K562 (cell line): ENCODE results near the gene ALCAM. TPM values are rescaled to one million over a fixed set of nuclear protein-coding genes. Genes with fewer than 3 reads are reported as not detected.
A peak's percentile ranks its signal among the peaks of the same experiment; 100 is the strongest.

Experiments
- ARID1B ChIP-seq: fragments of 450-650 bp; IDR thresholded peaks from 2 replicates; pipeline ENCODE4 v1.6.1; 2016; ENCODE audit warnings: antibody characterized with exemption, mild to moderate bottlenecking, inconsistent platforms
- ARNT ChIP-seq, 2 experiments: fragments of 450-650 bp; IDR thresholded peaks; 2 replicates each; pipeline ENCODE4 v1.6.1; 2016; ENCODE audit warnings: mild to moderate bottlenecking in 1 of 2
- BMI1 ChIP-seq: fragments of 150-350 bp; IDR thresholded peaks from 2 replicates; pipeline ENCODE4 v1.6.1; 2014; ENCODE audit warnings: low read length
- CBFA2T2 ChIP-seq: fragments of 450-650 bp; conservative IDR thresholded peaks from 2 replicates; pipeline ENCODE4 v1.6.1; 2017; ENCODE audit warnings: mild to moderate bottlenecking
- CEBPG ChIP-seq, 3 experiments: fragments of 200-800 bp in 1 of 3; sonication (Bioruptor generic) in 1 of 3; sonication (generic) in 1 of 3; formaldehyde crosslinking in 1 of 3; IDR thresholded peaks in 2 of 3; conservative IDR thresholded peaks in 1 of 3; 2 replicates each; pipeline versions ENCODE4 v1.6.1 to v1.8.0; 2016 to 2022; ENCODE audit warnings: missing compliant biosample characterization in 2 of 3, missing genetic modification characterization in 2 of 3, mild to moderate bottlenecking in 1 of 3, missing genetic modification reagents in 1 of 3
- ELF4 ChIP-seq: fragments of 450-650 bp; formaldehyde crosslinking; IDR thresholded peaks from 2 replicates; pipeline ENCODE4 v1.4.0; 2022; ENCODE audit warnings: missing genetic modification characterization
- ESRRA ChIP-seq: fragments of 450-650 bp; IDR thresholded peaks from 2 replicates; pipeline ENCODE4 v1.6.1; 2014; ENCODE audit warnings: low read depth, mild to moderate bottlenecking, moderate library complexity, borderline replicate concordance
- FOSL1 ChIP-seq: fragments of 200-800 bp; sonication (Bioruptor generic); conservative IDR thresholded peaks from 2 replicates; pipeline ENCODE4 v1.6.1; 2016; ENCODE audit warnings: missing genetic modification characterization, missing compliant biosample characterization
- FOXK2 ChIP-seq, 2 experiments: fragments of 450-650 bp; IDR thresholded peaks in 1 of 2; conservative IDR thresholded peaks in 1 of 2; 2 replicates each; pipeline ENCODE4 v1.6.1; 2016; ENCODE audit warnings: low read depth in 2 of 2, mild to moderate bottlenecking in 1 of 2
- GABPA ChIP-seq: fragments of 200-800 bp; sonication (Bioruptor generic); conservative IDR thresholded peaks from 2 replicates; pipeline ENCODE4 v1.6.1; 2016; ENCODE audit warnings: low read depth, missing genetic modification characterization, missing compliant biosample characterization
- HDAC1 ChIP-seq, 2 experiments: fragments of 450-650 bp; IDR thresholded peaks; 2 replicates each; pipeline ENCODE4 v1.6.1; 2016 to 2017; ENCODE audit warnings: inconsistent platforms in 1 of 2, mild to moderate bottlenecking in 1 of 2, moderate library complexity in 1 of 2
- HDAC2 ChIP-seq: fragments of 450-650 bp; IDR thresholded peaks from 2 replicates; pipeline ENCODE4 v1.6.1; 2016; ENCODE audit warnings: mild to moderate bottlenecking
- KDM1A ChIP-seq, 2 experiments: fragments of 450-650 bp; IDR thresholded peaks; 2 replicates each; pipeline ENCODE4 v1.6.1; 2016; ENCODE audit warnings: mild to moderate bottlenecking in 2 of 2
- MAFK ChIP-seq: IDR thresholded peaks from 2 replicates; pipeline ENCODE4 v1.6.1; 2011; ENCODE audit warnings: low read length, improper control_type of control experiment
- MEF2D ChIP-seq: conservative IDR thresholded peaks from 2 replicates; pipeline ENCODE4 v1.6.1; 2016; ENCODE audit warnings: low read depth, missing genetic modification characterization, missing compliant biosample characterization
- MIER1 ChIP-seq: fragments of 450-650 bp; IDR thresholded peaks from 2 replicates; pipeline ENCODE4 v1.6.1; 2016; ENCODE audit warnings: antibody characterized with exemption, mild to moderate bottlenecking, low read depth
- MTA1 ChIP-seq: fragments of 450-650 bp; IDR thresholded peaks from 2 replicates; pipeline ENCODE4 v1.6.1; 2017; ENCODE audit warnings: borderline replicate concordance
- MYNN ChIP-seq, 2 experiments: sonication (generic); formaldehyde crosslinking in 1 of 2; IDR thresholded peaks; 2 replicates each; pipeline versions ENCODE4 v1.5.0 to v1.6.1; 2016 to 2020; ENCODE audit warnings: antibody characterized with exemption in 1 of 2, missing genetic modification reagents in 1 of 2
- NCOR1 ChIP-seq: fragments of 450-650 bp; IDR thresholded peaks from 2 replicates; pipeline ENCODE4 v1.6.1; 2016; ENCODE audit warnings: mild to moderate bottlenecking, moderate library complexity
- NR2C1 ChIP-seq, 2 experiments: fragments of 450-650 bp; IDR thresholded peaks; 2 replicates each; pipeline ENCODE4 v1.6.1; 2017; ENCODE audit warnings: mild to moderate bottlenecking in 2 of 2, antibody characterized with exemption in 1 of 2, inconsistent platforms in 1 of 2, missing compliant biosample characterization in 1 of 2, missing genetic modification characterization in 1 of 2
- PML ChIP-seq: IDR thresholded peaks from 2 replicates; pipeline ENCODE4 v1.6.1; 2012; ENCODE audit warnings: low read length, inconsistent platforms
- SMARCA4 ChIP-seq: fragments of 450-650 bp; IDR thresholded peaks from 2 replicates; pipeline ENCODE4 v1.6.1; 2016
- SP1 ChIP-seq: sonication (generic); formaldehyde crosslinking; IDR thresholded peaks from 2 replicates; pipeline ENCODE4 v1.8.1; 2022; ENCODE audit warnings: mild to moderate bottlenecking, missing genetic modification reagents
- TBL1XR1 ChIP-seq, 2 experiments: IDR thresholded peaks; 2 replicates each; pipeline ENCODE4 v1.6.1; 2012; ENCODE audit warnings: improper control_type of control experiment in 2 of 2, low read length in 2 of 2, mild to moderate bottlenecking in 1 of 2
- TCF3 ChIP-seq: sonication (generic); formaldehyde crosslinking; IDR thresholded peaks from 2 replicates; pipeline ENCODE4 v1.4.0; 2020; ENCODE audit warnings: mild to moderate bottlenecking, missing genetic modification reagents
- ZNF133 ChIP-seq: fragments of 250-450 bp; sonication (Bioruptor Pico); IDR thresholded peaks from 2 replicates; pipeline ENCODE4 v1.4.0; 2020; ENCODE audit warnings: mild to moderate bottlenecking
- ZNF239 ChIP-seq: fragments of 250-450 bp; sonication (Bioruptor Pico); IDR thresholded peaks from 2 replicates; pipeline ENCODE4 v1.4.0; 2020; ENCODE audit warnings: mild to moderate bottlenecking
- ZNF24 ChIP-seq: fragments of 450-650 bp; IDR thresholded peaks from 2 replicates; pipeline ENCODE4 v1.6.1; 2016
- ZNF436 ChIP-seq: fragments of 250-450, 450-650 bp; sonication (Bioruptor Pico); formaldehyde crosslinking; IDR thresholded peaks from 2 replicates; pipeline ENCODE4 v1.7.0; 2020; ENCODE audit warnings: mild to moderate bottlenecking
- ZNF644 ChIP-seq: fragments of 200-800 bp; sonication (Bioruptor generic); IDR thresholded peaks from 2 replicates; pipeline ENCODE4 v1.6.1; 2016; ENCODE audit warnings: low read depth, missing genetic modification characterization, missing compliant biosample characterization
- polyA plus RNA-seq, 8 experiments: library from polyadenylated mRNA; depleted of rRNA in 4 of 8; stranded (reverse) in 5 of 8; unstranded in 3 of 8; fragments of >200 nt; fragmentation: Nextera tagmentation in 2 of 8; fragmentation: Illumina TruSeq in 1 of 8; extraction: Ambion mirVana in 2 of 8; extraction: Trizol in 1 of 8; gene quantifications; 2 replicates each; pipeline versions ENCODE4 v1.2.1 to v1.2.3, GENCODE V29; 2011 to 2014; ENCODE audit warnings: inconsistent platforms in 1 of 8, missing spikeins in 1 of 8
- total RNA-seq, 7 experiments: library from RNA; depleted of rRNA in 6 of 7; stranded (reverse); fragments of >200 nt in 6 of 7; fragmentation: Illumina TruSeq in 2 of 7; extraction: Trizol in 2 of 7; gene quantifications; 2 replicates each; pipeline versions ENCODE4 v1.2.1 to v1.2.3, GENCODE V29; 2011 to 2021; ENCODE audit warnings: low replicate concordance in 1 of 7

ALCAM gene
- total and polyA plus RNA-seq, 9 of the 15 experiments (the other 6 are each of a cell fraction or from before 2014, with no cell fraction given) = 0.03 to 0.98 (median 0.14) TPM; not detected in 1

DNA sequence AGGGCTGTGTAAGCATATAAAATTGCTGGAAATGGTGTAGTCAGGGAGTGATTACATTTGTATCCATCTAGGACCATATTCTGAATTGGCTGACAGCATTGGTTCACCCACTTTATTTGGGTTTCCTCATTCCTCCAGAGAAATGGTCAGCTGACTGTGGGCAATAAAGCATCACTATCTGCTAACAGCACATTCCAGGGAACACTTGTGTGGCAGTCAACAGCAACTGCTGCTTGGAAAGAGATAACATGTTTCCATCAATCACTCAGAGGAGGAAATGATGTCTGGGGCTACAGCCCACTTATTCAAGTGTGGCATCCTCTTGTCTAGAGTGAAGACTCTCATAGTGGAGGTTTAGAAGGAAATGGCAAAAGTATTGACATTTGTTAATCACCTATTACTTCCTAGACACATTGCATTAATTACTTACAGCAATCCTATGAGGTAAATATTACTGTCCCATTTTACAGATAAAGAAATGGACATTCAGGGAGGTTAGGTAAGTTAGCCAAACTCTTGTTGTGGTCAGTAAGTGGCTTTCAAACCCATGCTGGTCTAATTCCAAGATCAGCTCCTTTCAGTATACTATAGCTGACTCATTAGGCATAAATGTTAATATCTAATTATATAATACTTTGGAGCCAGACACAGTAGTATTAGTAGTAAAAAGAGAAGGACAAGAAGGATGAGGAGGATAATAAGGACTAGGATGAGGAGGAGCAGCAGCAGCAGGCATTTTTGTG is 247.8 kb downstream of the ALCAM start (continued):
- TF ChIP-seq TCF3 (CRISPR knock-in tag) (peak; percentile 99), ESRRA (peak; percentile 28; the same call in 1 of the 2 replicates), ARID1B (peak; percentile 99), MAFK (no peak), SP1 (CRISPR knock-in tag) (no peak), ZNF436 (CRISPR knock-in tag) (no peak), MYNN (IDR thresholded peaks at IDR 0.05) (peak; percentile 57; the same call in 1 of the 2 replicates), MYNN (CRISPR knock-in tag; IDR thresholded peaks at IDR 0.05) (no peak), MIER1 (no peak), GABPA (tag) (peak; percentile 44), FOXK2 (conservative IDR thresholded peaks at IDR 0.05 in 1 of 2, IDR thresholded peaks at IDR 0.05 in 1 of 2; ENCODE audit: low read depth in 2 of 2) (peak; percentile 67 to 68), NR2C1 (IDR thresholded peaks at IDR 0.05) (no peak), NR2C1 (tag; IDR thresholded peaks at IDR 0.05) (0 out of 2 replicates have a peak, but pooled peaks have one; percentile 27), MEF2D (tag) (peak; percentile 73), ELF4 (CRISPR knock-in tag) (peak; percentile 94), CEBPG (CRISPR knock-in tag; IDR thresholded peaks at IDR 0.05) (no peak), CEBPG (tag; conservative IDR thresholded peaks at IDR 0.05 in 1 of 2, IDR thresholded peaks at IDR 0.05 in 1 of 2) (peak in 1 of 2 experiments; percentile 51; a peak in 1 of 4 replicates), ZNF133 (no peak), KDM1A (IDR thresholded peaks at IDR 0.05) (peak; percentile 84 to 85; a peak in 3 of 4 replicates), FOSL1 (peak; percentile 70), PML (peak; percentile 97), BMI1 (no peak), HDAC2 (peak; percentile 73), ZNF239 (CRISPR knock-in tag) (peak; percentile 27; the same call in 1 of the 2 replicates), MTA1 (0 out of 2 replicates have a peak, but pooled peaks have one; percentile 45), SMARCA4 (peak; percentile 97), CBFA2T2 (peak; percentile 97), ZNF24 (peak; percentile 37; the same call in 1 of the 2 replicates), HDAC1 (IDR thresholded peaks at IDR 0.05) (peak in 1 of 2 experiments; percentile 78; a peak in 2 of 4 replicates), TBL1XR1 (IDR thresholded peaks at IDR 0.05; ENCODE audit: low read length in 2 of 2) (peak; percentile 69 to 92; a peak in 2 of 4 replicates), ZNF644 (tag) (peak; percentile 85), ARNT (IDR thresholded peaks at IDR 0.05) (peak in 1 of 2 experiments; percentile 82; a peak in 2 of 4 replicates), NCOR1 (peak; percentile 97)
